Upper lobe of left lung (tissue), 6 donors: Measurements from ENCODE around the gene MINDY3. TPM values are rescaled to one million over a fixed set of nuclear protein-coding genes. Genes with fewer than 3 reads are reported as not detected.

ENCODE experiments used
- ATAC-seq, 2 donors: fragments of 200-7000 bp; cut with Tn5 transposase; one replicate each; pipeline ENCODE4 v1.9.1; 2022; ENCODE audit warnings: mild to moderate bottlenecking in 2 of 2, moderate library complexity in 2 of 2; ENCODE audit not compliant: low FRiP score in 2 of 2
- DNase-seq, 2 donors: peaks; one replicate each; pipeline ENCODE4 v3.0.0-alpha.2; 2019 to 2020
- H3K27ac ChIP-seq, 4 donors: fragments of 200-600 bp; sonication (generic); one replicate each; pipeline ENCODE4 v1.5.1; 2016 to 2019
- H3K27me3 ChIP-seq, 4 donors: fragments of 200-600 bp; sonication (generic); one replicate each; pipeline ENCODE4 v1.5.1; 2017 to 2019
- H3K36me3 ChIP-seq, 4 donors: fragments of 200-600 bp; sonication (generic); one replicate each; pipeline ENCODE4 v1.5.1; 2016 to 2019
- H3K4me1 ChIP-seq, 4 donors: fragments of 200-600 bp; sonication (generic); one replicate each; pipeline ENCODE4 v1.5.1; 2018 to 2019
- H3K4me3 ChIP-seq, 4 donors: fragments of 200-600 bp; sonication (generic); one replicate each; pipeline ENCODE4 v1.5.1; 2017 to 2019; ENCODE audit warnings: mild to moderate bottlenecking in 2 of 4, moderate library complexity in 1 of 4
- H3K9me3 ChIP-seq, 4 donors: fragments of 200-600 bp; sonication (generic); one replicate each; pipeline ENCODE4 v1.5.1; 2018 to 2019
- EP300 ChIP-seq, 4 donors: sonication (generic); formaldehyde crosslinking; IDR thresholded peaks; one replicate each; pipeline ENCODE4 v1.5.1; 2017; ENCODE audit warnings: antibody characterized with exemption in 4 of 4, control low read depth in 2 of 4
- POLR2A ChIP-seq, 4 donors: fragments of 450-650 bp; IDR thresholded peaks; one replicate each; pipeline ENCODE4 v1.5.1; 2016 to 2017; ENCODE audit warnings: antibody characterized with exemption in 4 of 4, mild to moderate bottlenecking in 2 of 4
- POLR2AphosphoS5 ChIP-seq, 2 donors: sonication (generic); formaldehyde crosslinking; IDR thresholded peaks; one replicate each; pipeline ENCODE4 v1.5.1; 2017; ENCODE audit warnings: antibody characterized with exemption in 2 of 2
- WGBS, 2 donors: methylation state at CpG; one replicate each; pipeline ENCODE4 v1.1.5; 2017 to 2018; 5-methylcytosine and 5-hydroxymethylcytosine counted together
- total RNA-seq, 6 donors: library from RNA; depleted of rRNA in 4 of 6; stranded (reverse); fragments of >200 nt in 4 of 6; gene quantifications; one replicate each; pipeline versions ENCODE4 v1.1.0 to v1.2.1, GENCODE V29; 2016 to 2021
- TF ChIP-seq, protein P1 (sequence below), 6 experiments: fragments of 450-650 bp in 4 of 6; fragments of 200-600 bp in 2 of 6; sonication (generic) in 2 of 6; IDR thresholded peaks; one replicate each; pipeline ENCODE4 v1.5.1; 2016 to 2019; ENCODE audit warnings: antibody characterized with exemption in 6 of 6
- donor health status: DM: no; HTN: no; CAD: no; lungs with moderate emphysema.
- donor health status: DM: no; HTN: yes; CAD: no; lungs with severe emphysema.

The MINDY3 gene
- total RNA-seq, 6 donors from 2014 or later = 10.8 to 39.8 (median 26.5) TPM

DNA sequence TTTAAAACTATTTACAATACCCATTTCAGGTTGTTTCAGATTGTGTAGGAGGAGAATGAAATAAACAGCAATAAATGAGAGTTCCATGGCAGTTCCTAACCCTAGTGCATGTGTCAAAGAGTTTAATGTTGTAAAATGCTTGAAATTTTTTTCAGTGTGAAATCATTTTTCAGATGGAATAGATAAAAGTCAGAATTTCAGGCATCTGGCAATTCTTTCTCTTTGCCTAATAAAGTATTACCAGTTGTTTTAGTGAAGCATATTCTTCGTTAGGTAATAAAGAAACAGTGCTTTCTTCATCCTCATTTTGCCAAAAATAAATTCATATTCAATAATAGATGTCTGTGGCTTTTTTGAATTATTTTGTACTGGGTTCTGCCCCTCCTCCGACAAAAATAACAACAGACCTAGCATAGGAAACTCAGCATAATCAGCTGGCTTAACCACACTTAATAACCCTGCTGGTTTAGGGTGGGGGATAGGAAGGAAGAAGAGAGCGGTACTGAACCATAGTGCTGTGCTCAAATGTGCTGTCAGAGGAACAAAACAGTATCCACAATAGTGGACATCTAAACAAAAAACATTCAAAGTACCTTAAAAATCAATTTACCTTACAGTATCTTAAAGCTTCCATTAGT, 39.1 kb downstream of the MINDY3 start:
- no peak overlapping the region for H3K27ac ChIP-seq
- no peaks in the 10 kb centered on the region for H3K9me3 ChIP-seq
- WGBS, 2 donors = 75 to 79% methylated on average over 3 of the region's 3 CpGs
- ATAC-seq = no peak
- no peak for DNase-seq
- H3K27me3 ChIP-seq = no peaks in the 10 kb centered on the region
- H3K4me1 ChIP-seq = no peaks in the 10 kb centered on the region
- no peak overlapping the region for H3K4me3 ChIP-seq
- no peak for TF ChIP-seq EP300 (IDR thresholded peaks at IDR 0.05)
- no peak for TF ChIP-seq POLR2A (IDR thresholded peaks at IDR 0.05)
- no peak for TF ChIP-seq POLR2AphosphoS5 (IDR thresholded peaks at IDR 0.05)
- TF ChIP-seq, protein P1, sequence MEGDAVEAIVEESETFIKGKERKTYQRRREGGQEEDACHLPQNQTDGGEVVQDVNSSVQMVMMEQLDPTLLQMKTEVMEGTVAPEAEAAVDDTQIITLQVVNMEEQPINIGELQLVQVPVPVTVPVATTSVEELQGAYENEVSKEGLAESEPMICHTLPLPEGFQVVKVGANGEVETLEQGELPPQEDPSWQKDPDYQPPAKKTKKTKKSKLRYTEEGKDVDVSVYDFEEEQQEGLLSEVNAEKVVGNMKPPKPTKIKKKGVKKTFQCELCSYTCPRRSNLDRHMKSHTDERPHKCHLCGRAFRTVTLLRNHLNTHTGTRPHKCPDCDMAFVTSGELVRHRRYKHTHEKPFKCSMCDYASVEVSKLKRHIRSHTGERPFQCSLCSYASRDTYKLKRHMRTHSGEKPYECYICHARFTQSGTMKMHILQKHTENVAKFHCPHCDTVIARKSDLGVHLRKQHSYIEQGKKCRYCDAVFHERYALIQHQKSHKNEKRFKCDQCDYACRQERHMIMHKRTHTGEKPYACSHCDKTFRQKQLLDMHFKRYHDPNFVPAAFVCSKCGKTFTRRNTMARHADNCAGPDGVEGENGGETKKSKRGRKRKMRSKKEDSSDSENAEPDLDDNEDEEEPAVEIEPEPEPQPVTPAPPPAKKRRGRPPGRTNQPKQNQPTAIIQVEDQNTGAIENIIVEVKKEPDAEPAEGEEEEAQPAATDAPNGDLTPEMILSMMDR (IDR thresholded peaks at IDR 0.05) = no peak
- peaks cover 0 to 35% (median 0%) of the 10 kb centered on the region in 4 donors for H3K36me3 ChIP-seq

DNA sequence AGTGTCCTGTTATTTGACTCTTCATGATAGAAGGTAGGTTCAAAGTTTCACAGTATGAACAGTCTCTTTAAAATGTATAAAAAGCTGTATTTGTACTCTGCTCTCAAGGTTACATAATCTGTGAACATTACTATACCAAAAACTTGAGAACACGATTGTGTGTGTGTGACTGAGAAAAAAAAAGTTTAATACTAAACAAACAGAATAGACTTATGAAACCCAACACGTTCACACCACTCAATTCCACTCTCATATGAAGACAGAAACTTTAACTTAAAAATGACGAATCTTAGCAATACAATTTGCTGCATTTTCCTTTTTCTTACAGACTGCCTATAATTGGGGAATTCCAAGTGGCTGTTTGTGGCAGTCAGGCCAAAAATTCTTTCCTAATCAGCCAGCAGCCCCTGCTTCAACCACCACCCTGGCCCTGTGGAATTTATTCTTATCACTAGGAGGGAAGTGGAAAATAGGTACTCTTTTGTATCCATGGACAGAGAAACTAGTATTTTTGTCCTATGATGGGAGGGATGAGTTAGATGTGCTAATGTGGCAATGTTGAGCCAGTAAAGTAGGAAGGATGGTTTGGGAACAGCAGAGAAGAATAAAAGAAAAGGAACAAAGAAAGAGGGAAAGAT, 42.8 kb downstream of the MINDY3 start:
- H3K27me3 ChIP-seq = no peaks in the 10 kb centered on the region
- no peak for DNase-seq
- H3K27ac ChIP-seq = peak overlapping the region in 1 of 4 donors; percentile 1
- 49 to 55% methylated on average over 3 of the region's 3 CpGs for WGBS, 2 donors
- H3K4me1 ChIP-seq = no peaks in the 10 kb centered on the region
- H3K36me3 ChIP-seq = peaks cover 0 to 24% (median 0%) of the 10 kb centered on the region in 4 donors
- H3K4me3 ChIP-seq = no peak overlapping the region
- TF ChIP-seq EP300 (IDR thresholded peaks at IDR 0.05) = no peak
- no peak for TF ChIP-seq POLR2AphosphoS5 (IDR thresholded peaks at IDR 0.05)
- TF ChIP-seq, protein P1 (IDR thresholded peaks at IDR 0.05) = no peak
- no peak for TF ChIP-seq POLR2A (IDR thresholded peaks at IDR 0.05)
- no peaks in the 10 kb centered on the region for H3K9me3 ChIP-seq
- no peak for ATAC-seq

DNA sequence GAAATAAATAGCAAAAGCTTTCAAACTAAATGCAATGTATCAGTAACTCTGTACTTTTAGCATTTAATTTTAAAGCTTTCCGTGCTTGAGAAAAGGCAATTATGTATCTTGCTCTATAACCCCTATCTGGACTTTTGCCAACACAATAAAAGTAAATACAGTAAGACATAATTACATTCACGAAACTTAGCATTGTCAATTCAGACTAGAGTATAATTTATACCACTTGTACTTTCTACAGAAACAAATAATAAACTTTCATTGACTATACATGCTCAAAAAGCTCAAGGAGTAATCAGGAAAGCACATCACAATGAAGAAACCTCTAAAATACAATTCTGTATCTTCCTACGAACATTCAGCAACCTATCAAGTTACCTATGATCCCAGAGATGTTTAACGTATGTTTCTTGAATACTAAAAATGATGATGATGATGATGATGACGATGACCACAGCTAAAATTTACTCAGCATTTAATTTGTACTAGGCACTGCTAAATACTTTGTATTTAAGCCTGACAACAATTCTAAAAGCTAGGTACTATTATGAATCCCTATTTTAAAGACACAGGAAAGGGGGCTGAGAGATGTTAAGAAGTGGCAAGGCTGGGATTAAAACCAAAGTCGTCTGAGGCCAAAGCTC, 44.9 kb downstream of the MINDY3 start:
- H3K27ac ChIP-seq = no peak overlapping the region
- TF ChIP-seq, protein P1 (IDR thresholded peaks at IDR 0.05) = no peak
- no peak overlapping the region for H3K4me3 ChIP-seq
- H3K9me3 ChIP-seq = no peaks in the 10 kb centered on the region
- 85% methylated on average over 6 of the region's 6 CpGs for WGBS, 2 donors
- H3K4me1 ChIP-seq = no peaks in the 10 kb centered on the region
- no peaks in the 10 kb centered on the region for H3K27me3 ChIP-seq
- no peak for ATAC-seq
- DNase-seq = no peak
- H3K36me3 ChIP-seq = peaks cover 0 to 19% (median 0%) of the 10 kb centered on the region in 4 donors

DNA sequence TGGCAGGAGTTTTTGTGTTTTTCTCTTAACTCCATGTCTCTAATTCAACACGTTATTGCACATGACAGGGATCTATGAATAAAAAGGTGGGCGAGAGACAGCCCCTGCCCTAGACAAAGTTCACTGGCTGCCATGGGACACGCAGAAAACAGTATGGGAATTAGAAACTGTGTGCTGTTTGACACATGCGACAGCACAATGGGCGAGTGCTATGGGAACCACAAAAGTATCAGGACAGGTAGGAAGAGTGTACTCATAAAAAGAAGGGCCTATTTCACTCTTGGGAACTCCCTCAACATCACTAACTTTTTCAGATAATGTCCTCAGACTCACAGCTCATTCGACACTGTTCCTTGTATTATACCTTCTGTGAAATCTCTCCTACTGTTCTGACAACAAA, 45.7 kb downstream of the MINDY3 start:
- no peak overlapping the region for H3K4me3 ChIP-seq
- H3K27me3 ChIP-seq = no peaks in the 10 kb centered on the region
- no peak overlapping the region for H3K27ac ChIP-seq
- H3K36me3 ChIP-seq = peaks cover 0 to 12% (median 0%) of the 10 kb centered on the region in 4 donors
- 90% methylated on average over 6 of the region's 6 CpGs for WGBS, 2 donors
- H3K9me3 ChIP-seq = no peaks in the 10 kb centered on the region
- TF ChIP-seq POLR2A (IDR thresholded peaks at IDR 0.05) (no peak), EP300 (IDR thresholded peaks at IDR 0.05) (no peak), POLR2AphosphoS5 (IDR thresholded peaks at IDR 0.05) (no peak)
- TF ChIP-seq, protein P1 (IDR thresholded peaks at IDR 0.05) = no peak
- no peak for DNase-seq
- ATAC-seq = no peak
- H3K4me1 ChIP-seq = no peaks in the 10 kb centered on the region
